DOHH2 (cell line): Measurements from ENCODE around the gene HAUS5.

Source experiments
- CTCF ChIP-seq: fragments of 200-600 bp; sonication (generic); IDR thresholded peaks from one replicate; pipeline ENCODE4 v1.5.1; 2014; ENCODE audit warnings: antibody characterized with exemption, mild to moderate bottlenecking, low read depth, low read length; ENCODE audit not compliant: poor library complexity, severe bottlenecking
- EZH2phosphoT487 ChIP-seq: fragments of 200-600 bp; sonication (generic); IDR thresholded peaks from 2 replicates; pipeline ENCODE4 v1.6.1; 2017; ENCODE audit warnings: borderline replicate concordance, mild to moderate bottlenecking, antibody characterized with exemption, low read length, moderate library complexity, mixed read lengths

- no peak for TF ChIP-seq CTCF
- TF ChIP-seq EZH2phosphoT487 = no peak
These were observed 57.4 kb downstream of the HAUS5 start for GRCh38 chr19:35669974-35670373.
